Middle frontal gyrus (tissue), 1 donor: ENCODE data around the gene POTEG.
"Not testable (repeated sequence)": the region's sequence is repeated elsewhere in the genome, so short reads cannot be mapped to it uniquely, and the experiment has no call there.

ENCODE experiments used
- DNase-seq: peaks from one replicate; pipeline ENCODE4 v3.0.0-alpha.2; 2015; ENCODE audit warnings: low spot score; ENCODE audit errors: extremely low spot score

The POTEG gene

GRCh38 chr14:19434241-19434640 is at the start of gene POTEG:
Gene POTEG, minus strand, starts transcription at chr14:19434341. Its CDS starts 52 bp downstream, at chr14:19434289.
- not testable (repeated sequence) for DNase-seq

GRCh38 chr14:19482093-19482492 is 48.0 kb upstream of the POTEG start:
- not testable (repeated sequence) for DNase-seq

- DNase-seq: not testable (repeated sequence)
Measured at GRCh38 chr14:19481421-19481820, 47.3 kb upstream of the POTEG start.

GRCh38 chr14:19480491-19480890 is 46.4 kb upstream of the POTEG start:
- not testable (repeated sequence) for DNase-seq

- DNase-seq: not testable (repeated sequence)
Measured at GRCh38 chr14:19445761-19446160, 11.6 kb upstream of the POTEG start.

- DNase-seq: not testable (repeated sequence)
Measured at GRCh38 chr14:19439826-19440225, 5.7 kb upstream of the POTEG start.

GRCh38 chr14:19439219-19439618 is 5.1 kb upstream of the POTEG start:
- not testable (repeated sequence) for DNase-seq

- not testable (repeated sequence) for DNase-seq
Measured at GRCh38 chr14:19437126-19437443, 2.9 kb upstream of the POTEG start.

GRCh38 chr14:19436311-19437125 is 2.4 kb upstream of the POTEG start:
- not testable (repeated sequence) for DNase-seq

- not testable (repeated sequence) for DNase-seq
Measured at GRCh38 chr14:19435852-19436251, 1.7 kb upstream of the POTEG start.

- not testable (repeated sequence) for DNase-seq
Measured at GRCh38 chr14:19434891-19435290, 750 bp upstream of the POTEG start.

GRCh38 chr14:19433765-19434164 is 376 bp downstream of the POTEG start:
- not testable (repeated sequence) for DNase-seq

GRCh38 chr14:19408519-19408918 is 25.6 kb downstream of the POTEG start:
- DNase-seq: not testable (repeated sequence)

- DNase-seq: not testable (repeated sequence)
Measured at GRCh38 chr14:19402097-19402496, 32.0 kb downstream of the POTEG start.

- DNase-seq: not testable (repeated sequence)
Measured at GRCh38 chr14:19394727-19395126, 39.4 kb downstream of the POTEG start.

GRCh38 chr14:19390230-19390629 is 43.9 kb downstream of the POTEG start:
- not testable (repeated sequence) for DNase-seq

GRCh38 chr14:19388741-19389140 is 45.4 kb downstream of the POTEG start:
- not testable (repeated sequence) for DNase-seq

- not testable (repeated sequence) for DNase-seq
Measured at GRCh38 chr14:19386996-19387395, 47.1 kb downstream of the POTEG start.

- not testable (repeated sequence) for DNase-seq
Measured at GRCh38 chr14:19386309-19386708, 47.8 kb downstream of the POTEG start.

GRCh38 chr14:19384088-19384781 is 49.9 kb downstream of the POTEG start:
- not testable (repeated sequence) for DNase-seq

- not testable (repeated sequence) for DNase-seq
Measured at GRCh38 chr14:19383008-19383584, 51.0 kb downstream of the POTEG start.

GRCh38 chr14:19380137-19380536 is 54.0 kb downstream of the POTEG start:
- DNase-seq: not testable (repeated sequence)
